HFFc6 (cell line): ENCODE measurements around the gene PCDHGA9. TPM values are rescaled to one million over a fixed set of nuclear protein-coding genes. Genes with fewer than 3 reads are reported as not detected.
"Not testable (repeated sequence)": the region's sequence is repeated elsewhere in the genome, so short reads cannot be mapped to it uniquely, and the experiment has no call there.

Source experiments
- DNase-seq: peaks from one replicate; pipeline ENCODE4 v3.0.0-alpha.2; 2018
- H3K27ac Mint-ChIP-seq: 2 replicates; pipeline ENCODE4 v1.8.0; 2020; ENCODE audit warnings: mild to moderate bottlenecking, mixed read lengths
- H3K27me3 Mint-ChIP-seq: 2 replicates; pipeline ENCODE4 v1.8.0; 2021; ENCODE audit warnings: mild to moderate bottlenecking, moderate library complexity, mixed read lengths; ENCODE audit not compliant: insufficient read depth
- H3K36me3 Mint-ChIP-seq: 2 replicates; pipeline ENCODE4 v1.8.0; 2021; ENCODE audit warnings: low read depth, mixed read lengths
- H3K4me1 Mint-ChIP-seq: 2 replicates; pipeline ENCODE4 v1.8.0; 2020; ENCODE audit warnings: low read depth, mixed read lengths
- H3K4me3 Mint-ChIP-seq: 2 replicates; pipeline ENCODE4 v1.8.0; 2020; ENCODE audit warnings: mild to moderate bottlenecking, moderate library complexity, mixed read lengths
- H3K9me3 Mint-ChIP-seq: 2 replicates; pipeline ENCODE4 v1.8.0; 2020; ENCODE audit warnings: mild to moderate bottlenecking, mixed read lengths
- total RNA-seq, 6 experiments: library from RNA; stranded (reverse); fragmentation: NEBNext Ultra II Directional; extraction: Animal tissue kit (Norgen Biotek cat#: 25700); gene quantifications; 2 replicates in 1 of 6; 3 replicates in 5 of 6; pipeline ENCODE4 v1.2.3, GENCODE V29; 2021
- TF ChIP-seq, protein P1 (sequence below): fragments of 200-600 bp; sonication (generic); IDR thresholded peaks from 2 replicates; pipeline ENCODE4 v1.5.0; 2021; ENCODE audit warnings: antibody characterized with exemption, mild to moderate bottlenecking

The PCDHGA9 gene
- total RNA-seq, 6 experiments from 2014 or later: 0.69 to 1.6 (median 0.88) TPM

DNA sequence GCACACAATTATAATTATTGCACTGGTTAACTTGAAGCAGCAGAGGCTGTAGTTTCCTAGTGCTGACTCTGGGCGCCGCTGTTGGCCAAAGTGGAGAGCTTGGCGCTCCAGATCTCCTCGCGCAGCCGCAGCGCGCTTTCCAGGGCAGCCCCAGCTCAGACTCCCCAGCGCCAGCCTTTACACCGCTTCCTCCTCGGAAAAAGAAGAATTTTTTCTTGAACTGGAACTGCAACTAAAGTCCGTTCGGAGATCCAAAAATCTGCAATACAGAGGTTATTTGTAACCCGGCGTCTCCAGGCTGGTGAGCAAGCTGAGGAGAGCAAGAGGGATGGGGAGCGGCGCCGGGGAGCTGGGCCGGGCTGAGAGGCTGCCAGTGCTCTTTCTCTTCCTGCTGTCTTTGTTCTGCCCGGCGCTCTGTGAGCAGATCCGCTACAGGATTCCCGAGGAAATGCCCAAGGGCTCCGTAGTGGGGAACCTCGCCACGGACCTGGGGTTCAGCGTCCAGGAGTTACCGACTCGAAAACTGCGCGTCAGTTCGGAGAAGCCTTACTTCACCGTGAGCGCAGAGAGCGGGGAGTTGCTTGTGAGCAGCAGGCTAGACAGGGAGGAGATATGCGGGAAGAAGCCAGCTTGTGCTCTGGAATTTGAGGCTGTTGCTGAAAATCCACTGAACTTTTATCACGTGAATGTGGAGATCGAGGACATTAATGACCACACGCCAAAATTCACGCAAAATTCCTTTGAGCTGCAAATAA, 14.8 kb upstream of the PCDHGA9 start, which contains the start of gene PCDHGB4:
TSS of gene PCDHGB4 (plus strand) at position 142 of the 755 bp plus-strand sequence. CDS start at position 329, 187 bp downstream.
- not testable (repeated sequence) for DNase-seq, H3K27me3 Mint-ChIP-seq, H3K27ac Mint-ChIP-seq
- Mint-ChIP-seq H3K36me3 (peaks cover 58% of the 10 kb centered on the region), H3K9me3 (peaks cover 76% of the 10 kb centered on the region), H3K4me3 (peak within 1 kb of the TSS; percentile 79), H3K4me1 (peaks cover 26% of the 10 kb centered on the region)
- TF ChIP-seq, protein P1, sequence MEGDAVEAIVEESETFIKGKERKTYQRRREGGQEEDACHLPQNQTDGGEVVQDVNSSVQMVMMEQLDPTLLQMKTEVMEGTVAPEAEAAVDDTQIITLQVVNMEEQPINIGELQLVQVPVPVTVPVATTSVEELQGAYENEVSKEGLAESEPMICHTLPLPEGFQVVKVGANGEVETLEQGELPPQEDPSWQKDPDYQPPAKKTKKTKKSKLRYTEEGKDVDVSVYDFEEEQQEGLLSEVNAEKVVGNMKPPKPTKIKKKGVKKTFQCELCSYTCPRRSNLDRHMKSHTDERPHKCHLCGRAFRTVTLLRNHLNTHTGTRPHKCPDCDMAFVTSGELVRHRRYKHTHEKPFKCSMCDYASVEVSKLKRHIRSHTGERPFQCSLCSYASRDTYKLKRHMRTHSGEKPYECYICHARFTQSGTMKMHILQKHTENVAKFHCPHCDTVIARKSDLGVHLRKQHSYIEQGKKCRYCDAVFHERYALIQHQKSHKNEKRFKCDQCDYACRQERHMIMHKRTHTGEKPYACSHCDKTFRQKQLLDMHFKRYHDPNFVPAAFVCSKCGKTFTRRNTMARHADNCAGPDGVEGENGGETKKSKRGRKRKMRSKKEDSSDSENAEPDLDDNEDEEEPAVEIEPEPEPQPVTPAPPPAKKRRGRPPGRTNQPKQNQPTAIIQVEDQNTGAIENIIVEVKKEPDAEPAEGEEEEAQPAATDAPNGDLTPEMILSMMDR: peak; percentile 57

DNA sequence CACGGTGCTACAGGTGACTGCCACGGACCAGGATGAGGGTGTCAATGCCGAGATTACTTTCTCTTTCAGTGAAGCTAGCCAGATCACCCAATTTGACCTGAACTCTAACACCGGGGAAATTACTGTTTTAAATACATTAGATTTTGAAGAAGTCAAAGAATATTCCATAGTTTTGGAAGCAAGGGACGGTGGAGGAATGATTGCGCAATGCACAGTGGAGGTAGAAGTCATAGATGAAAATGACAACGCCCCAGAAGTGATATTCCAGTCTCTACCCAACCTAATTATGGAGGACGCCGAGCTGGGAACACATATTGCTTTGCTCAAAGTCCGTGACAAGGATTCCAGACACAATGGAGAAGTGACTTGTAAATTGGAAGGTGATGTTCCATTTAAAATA, 13.9 kb upstream of the PCDHGA9 start:
- TF ChIP-seq, protein P1: no peak
- Mint-ChIP-seq H3K36me3 (peaks cover 57% of the 10 kb centered on the region), H3K4me1 (peaks cover 21% of the 10 kb centered on the region), H3K27me3 (no peaks in the 10 kb centered on the region; the same call in 1 of the 2 replicates), H3K27ac (no peak overlapping the region), H3K9me3 (peaks cover 73% of the 10 kb centered on the region), H3K4me3 (peak overlapping the region; percentile 67; the same call in 1 of the 2 replicates)
- no peak for DNase-seq

DNA sequence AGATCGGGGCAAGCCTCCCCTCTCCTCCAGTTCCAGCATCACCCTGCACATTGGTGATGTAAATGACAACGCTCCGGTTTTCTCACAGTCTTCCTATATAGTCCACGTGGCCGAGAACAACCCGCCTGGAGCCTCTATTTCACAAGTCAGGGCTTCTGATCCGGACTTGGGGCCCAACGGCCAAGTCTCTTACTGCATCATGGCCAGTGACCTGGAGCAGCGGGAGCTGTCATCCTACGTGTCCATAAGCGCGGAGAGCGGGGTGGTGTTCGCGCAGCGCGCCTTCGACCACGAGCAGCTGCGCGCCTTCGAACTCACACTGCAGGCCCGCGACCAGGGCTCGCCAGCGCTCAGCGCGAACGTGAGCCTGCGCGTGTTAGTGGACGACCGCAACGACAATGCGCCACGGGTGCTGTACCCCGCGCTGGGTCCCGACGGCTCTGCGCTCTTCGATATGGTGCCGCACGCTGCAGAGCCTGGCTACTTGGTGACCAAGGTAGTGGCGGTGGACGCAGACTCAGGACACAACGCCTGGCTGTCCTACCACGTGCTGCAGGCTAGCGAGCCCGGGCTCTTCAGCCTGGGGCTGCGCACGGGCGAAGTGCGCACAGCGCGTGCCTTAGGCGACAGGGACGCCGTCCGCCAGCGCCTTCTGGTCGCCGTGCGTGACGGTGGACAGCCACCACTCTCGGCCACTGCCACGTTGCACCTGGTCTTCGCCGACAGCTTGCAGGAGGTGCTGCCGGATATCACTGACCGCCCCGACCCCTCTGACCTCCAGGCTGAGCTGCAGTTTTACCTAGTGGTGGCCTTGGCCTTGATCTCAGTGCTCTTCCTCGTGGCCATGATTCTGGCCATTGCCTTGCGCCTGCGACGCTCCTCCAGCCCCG, 13.2 kb upstream of the PCDHGA9 start:
- TF ChIP-seq, protein P1: no peak
- Mint-ChIP-seq H3K4me3 (peak overlapping the region; percentile 51; the same call in 1 of the 2 replicates), H3K27ac (no peak overlapping the region), H3K36me3 (peaks cover 59% of the 10 kb centered on the region), H3K4me1 (peaks cover 21% of the 10 kb centered on the region), H3K27me3 (no peaks in the 10 kb centered on the region; the same call in 1 of the 2 replicates), H3K9me3 (peaks cover 73% of the 10 kb centered on the region)
- DNase-seq: no peak

DNA sequence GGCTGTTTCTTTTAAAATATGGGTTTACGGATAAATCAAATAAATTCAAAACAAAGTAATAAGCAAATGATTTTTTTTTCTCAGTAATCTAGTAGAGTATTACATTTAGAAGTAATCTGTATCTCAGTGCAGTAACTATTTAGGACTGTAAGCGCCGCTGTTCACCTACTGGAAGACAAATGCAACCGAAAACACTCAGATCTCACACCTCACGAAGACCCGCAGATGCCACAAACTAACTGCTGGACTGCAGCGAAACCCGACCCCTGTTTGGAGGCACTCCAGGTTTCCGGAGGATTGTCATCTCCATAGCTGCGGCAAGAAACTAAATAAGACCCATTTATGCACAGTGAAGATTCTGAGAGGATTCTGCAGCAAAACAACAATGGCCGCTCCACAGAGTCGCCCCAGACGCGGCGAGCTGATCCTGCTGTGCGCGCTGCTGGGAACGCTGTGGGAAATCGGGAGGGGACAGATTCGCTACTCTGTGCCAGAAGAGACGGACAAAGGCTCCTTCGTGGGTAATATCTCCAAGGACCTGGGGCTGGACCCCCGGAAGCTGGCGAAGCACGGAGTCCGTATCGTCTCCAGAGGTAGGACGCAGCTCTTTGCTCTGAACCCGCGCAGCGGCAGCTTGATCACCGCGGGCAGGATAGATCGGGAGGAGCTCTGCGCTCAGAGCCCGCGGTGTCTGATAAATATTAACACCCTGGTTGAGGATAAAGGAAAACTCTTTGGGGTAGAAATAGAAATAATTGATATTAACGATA, 10.0 kb upstream of the PCDHGA9 start, which contains the start of gene PCDHGA8:
TSS of gene PCDHGA8 (plus strand) at position 205 of the 770 bp plus-strand sequence. CDS start at position 386, 181 bp downstream.
- TF ChIP-seq, protein P1: peak; percentile 57
- no peak within 1 kb of the TSS for H3K27ac Mint-ChIP-seq
- H3K36me3 Mint-ChIP-seq: peaks cover 48% of the 10 kb centered on the region
- H3K9me3 Mint-ChIP-seq: peaks cover 67% of the 10 kb centered on the region
- no peaks in the 10 kb centered on the region; the same call in 1 of the 2 replicates for H3K27me3 Mint-ChIP-seq
- DNase-seq: no peak
- peaks cover 14% of the 10 kb centered on the region for H3K4me1 Mint-ChIP-seq
- no peak within 1 kb of the TSS for H3K4me3 Mint-ChIP-seq

DNA sequence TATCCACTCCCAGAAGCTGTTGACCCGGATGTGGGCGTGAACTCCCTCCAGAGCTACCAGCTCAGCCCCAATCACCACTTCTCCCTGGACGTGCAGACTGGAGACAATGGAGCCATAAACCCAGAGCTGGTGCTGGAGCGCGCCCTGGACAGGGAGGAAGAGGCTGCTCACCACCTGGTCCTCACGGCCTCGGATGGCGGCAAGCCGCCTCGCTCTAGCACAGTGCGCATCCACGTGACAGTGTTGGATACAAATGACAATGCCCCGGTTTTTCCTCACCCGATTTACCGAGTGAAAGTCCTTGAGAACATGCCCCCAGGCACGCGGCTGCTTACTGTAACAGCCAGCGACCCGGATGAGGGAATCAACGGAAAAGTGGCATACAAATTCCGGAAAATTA, 9.3 kb upstream of the PCDHGA9 start:
- no peaks in the 10 kb centered on the region; the same call in 1 of the 2 replicates for H3K27me3 Mint-ChIP-seq
- TF ChIP-seq, protein P1: no peak
- H3K36me3 Mint-ChIP-seq: peaks cover 46% of the 10 kb centered on the region
- DNase-seq: no peak
- no peak overlapping the region for H3K27ac Mint-ChIP-seq
- no peak overlapping the region for H3K4me3 Mint-ChIP-seq
- peaks cover 65% of the 10 kb centered on the region for H3K9me3 Mint-ChIP-seq
- H3K4me1 Mint-ChIP-seq: peaks cover 13% of the 10 kb centered on the region

DNA sequence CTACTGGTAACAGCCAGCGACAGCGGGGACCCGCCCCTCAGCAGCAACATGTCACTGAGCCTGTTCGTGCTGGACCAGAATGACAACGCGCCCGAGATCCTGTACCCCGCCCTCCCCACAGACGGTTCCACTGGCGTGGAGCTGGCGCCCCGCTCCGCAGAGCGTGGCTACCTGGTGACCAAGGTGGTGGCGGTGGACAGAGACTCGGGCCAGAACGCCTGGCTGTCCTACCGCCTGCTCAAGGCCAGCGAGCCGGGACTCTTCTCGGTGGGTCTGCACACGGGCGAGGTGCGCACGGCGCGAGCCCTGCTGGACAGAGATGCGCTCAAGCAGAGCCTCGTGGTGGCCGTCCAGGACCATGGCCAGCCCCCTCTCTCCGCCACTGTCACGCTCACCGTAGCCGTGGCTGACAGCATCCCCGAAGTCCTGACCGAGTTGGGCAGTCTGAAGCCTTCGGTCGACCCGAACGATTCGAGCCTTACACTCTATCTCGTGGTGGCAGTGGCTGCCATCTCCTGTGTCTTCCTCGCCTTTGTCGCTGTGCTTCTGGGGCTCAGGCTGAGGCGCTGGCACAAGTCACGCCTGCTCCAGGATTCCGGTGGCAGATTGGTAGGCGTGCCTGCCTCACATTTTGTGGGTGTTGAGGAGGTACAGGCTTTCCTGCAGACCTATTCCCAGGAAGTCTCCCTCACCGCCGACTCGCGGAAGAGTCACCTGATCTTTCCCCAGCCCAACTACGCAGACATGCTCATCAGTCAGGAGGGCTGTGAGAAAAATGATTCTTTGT, 8.0 kb upstream of the PCDHGA9 start:
- Mint-ChIP-seq H3K36me3 (peaks cover 47% of the 10 kb centered on the region), H3K9me3 (peaks cover 65% of the 10 kb centered on the region)
- not testable (repeated sequence) for H3K27me3 Mint-ChIP-seq, H3K4me3 Mint-ChIP-seq, DNase-seq, H3K27ac Mint-ChIP-seq, H3K4me1 Mint-ChIP-seq
